ENCODE data around the gene POLN.
"Not testable (repeated sequence)": the region's sequence is repeated elsewhere in the genome, so short reads cannot be mapped to it uniquely, and the experiment has no call there.

Gene POLN

DNA sequence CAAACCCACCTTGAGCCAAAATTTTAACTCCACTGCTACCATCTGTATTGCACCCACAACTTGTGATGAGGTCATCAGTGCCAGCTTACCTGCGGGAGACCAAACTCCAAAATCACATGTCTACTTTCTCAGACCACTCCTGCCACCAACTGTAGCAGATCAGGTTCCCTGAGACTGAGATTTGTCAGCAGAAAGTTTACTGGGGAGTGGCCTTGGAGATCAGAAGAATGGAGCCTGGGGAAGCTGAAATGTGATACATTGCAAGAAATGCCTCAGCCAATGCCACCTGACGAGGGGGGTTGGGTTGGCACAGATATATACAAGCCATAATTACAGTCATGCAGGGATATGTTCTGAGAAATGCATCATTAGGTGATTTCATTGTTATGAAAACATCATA, 19.1 kb downstream of the POLN start:
- no peak for DNase-seq

- DNase-seq, result not testable (repeated sequence)
Measured at GRCh38 chr4:2221378-2221777, 20.5 kb downstream of the POLN start.

DNA sequence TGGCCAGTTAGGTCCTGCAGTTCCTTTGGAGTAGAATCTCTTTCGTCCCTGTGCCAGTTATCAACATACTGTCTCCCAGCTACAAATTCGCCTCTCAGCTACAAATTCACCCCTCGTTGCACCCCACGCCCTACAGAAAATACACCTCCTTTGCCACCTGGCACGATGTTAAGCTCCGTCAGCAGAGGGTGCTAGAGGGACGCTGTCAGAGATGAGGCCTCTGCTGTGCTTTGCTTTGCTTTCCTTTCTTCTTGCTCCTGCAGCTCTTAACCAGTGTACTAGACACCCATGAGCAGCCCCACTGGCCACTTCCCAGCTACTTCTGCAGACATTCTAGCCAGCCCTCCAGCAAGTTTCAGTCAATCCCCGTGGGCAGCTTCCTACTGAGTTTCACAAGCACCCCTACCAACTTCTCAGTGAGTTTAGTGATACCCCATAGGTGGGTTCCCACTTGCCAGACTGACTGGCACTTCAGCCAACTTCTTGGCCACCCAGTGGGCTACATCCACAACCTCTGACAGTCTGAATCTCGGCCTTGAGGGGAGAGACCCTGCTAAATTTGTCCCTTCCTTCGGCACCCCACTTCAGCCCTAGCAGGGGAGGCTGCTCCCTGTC, 21.8 kb downstream of the POLN start:
- DNase-seq, result peak in 53 of 58 donors; percentile 7 to 79 (median 46)

- no peak for DNase-seq
Measured at GRCh38 chr4:2219233-2219760, 22.6 kb downstream of the POLN start.

DNA sequence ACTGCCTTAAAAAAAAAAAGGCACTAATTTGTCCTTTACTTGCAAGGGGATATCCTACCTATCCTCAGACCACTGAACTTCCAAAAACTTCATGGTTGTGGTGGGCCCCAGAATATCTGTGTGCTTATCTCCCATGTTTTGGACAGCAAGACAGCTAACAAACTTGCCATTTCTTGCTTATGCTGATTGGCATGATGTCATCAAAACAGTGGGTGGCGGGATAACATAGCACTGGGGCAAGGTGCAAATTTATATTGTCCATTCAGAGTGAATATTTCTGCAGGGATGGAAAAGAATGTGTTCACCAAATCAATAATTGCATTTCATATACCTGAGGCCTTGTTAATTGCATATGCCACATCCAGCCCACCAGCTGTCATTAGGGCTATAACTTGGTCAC, 23.5 kb downstream of the POLN start:
- DNase-seq, result no peak

DNA sequence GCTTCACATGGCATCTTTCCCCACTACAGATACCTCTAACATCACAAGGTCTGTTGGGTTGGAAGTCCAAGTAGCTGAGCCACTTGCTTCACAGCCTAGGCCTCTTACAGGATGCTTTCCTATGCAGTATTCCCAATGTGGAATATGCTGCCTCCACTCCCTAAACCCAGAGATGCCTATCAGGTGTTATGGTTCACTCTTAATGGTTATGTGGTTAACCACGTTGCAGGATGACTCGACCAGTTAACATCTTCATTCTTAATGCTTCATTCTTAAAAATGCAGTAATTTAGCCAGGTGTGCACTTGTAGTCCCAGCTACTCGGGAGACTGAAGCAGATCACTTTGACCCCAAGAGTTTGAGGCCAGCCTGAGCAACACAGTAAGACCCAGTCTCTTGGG, 24.2 kb downstream of the POLN start:
- DNase-seq, result no peak

- DNase-seq, result no peak
Measured at GRCh38 chr4:2212831-2213230, 29.1 kb downstream of the POLN start.

GRCh38 chr4:2202789-2203188, 39.1 kb downstream of the POLN start:
- DNase-seq, result not testable (repeated sequence)

- no peak for DNase-seq
Measured at GRCh38 chr4:2194496-2194895, 47.4 kb downstream of the POLN start.

- DNase-seq, result no peak
Measured at GRCh38 chr4:2193326-2193725, 48.6 kb downstream of the POLN start.

DNA sequence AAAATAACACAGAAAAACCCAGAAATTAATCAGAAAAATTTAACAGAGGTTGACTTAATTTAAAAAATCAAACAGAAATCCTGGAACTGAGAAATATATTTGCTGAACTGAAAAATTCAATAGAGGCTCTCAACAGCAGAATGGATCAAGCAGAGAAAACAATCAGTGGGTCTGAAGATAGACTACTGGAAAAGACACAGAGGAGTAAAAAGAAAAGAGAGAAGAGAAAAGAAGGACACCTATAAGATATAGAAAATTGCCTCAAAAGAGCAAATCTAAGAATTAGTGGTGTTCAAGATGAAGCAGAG, 55.1 kb downstream of the POLN start:
- no peak for DNase-seq

DNA sequence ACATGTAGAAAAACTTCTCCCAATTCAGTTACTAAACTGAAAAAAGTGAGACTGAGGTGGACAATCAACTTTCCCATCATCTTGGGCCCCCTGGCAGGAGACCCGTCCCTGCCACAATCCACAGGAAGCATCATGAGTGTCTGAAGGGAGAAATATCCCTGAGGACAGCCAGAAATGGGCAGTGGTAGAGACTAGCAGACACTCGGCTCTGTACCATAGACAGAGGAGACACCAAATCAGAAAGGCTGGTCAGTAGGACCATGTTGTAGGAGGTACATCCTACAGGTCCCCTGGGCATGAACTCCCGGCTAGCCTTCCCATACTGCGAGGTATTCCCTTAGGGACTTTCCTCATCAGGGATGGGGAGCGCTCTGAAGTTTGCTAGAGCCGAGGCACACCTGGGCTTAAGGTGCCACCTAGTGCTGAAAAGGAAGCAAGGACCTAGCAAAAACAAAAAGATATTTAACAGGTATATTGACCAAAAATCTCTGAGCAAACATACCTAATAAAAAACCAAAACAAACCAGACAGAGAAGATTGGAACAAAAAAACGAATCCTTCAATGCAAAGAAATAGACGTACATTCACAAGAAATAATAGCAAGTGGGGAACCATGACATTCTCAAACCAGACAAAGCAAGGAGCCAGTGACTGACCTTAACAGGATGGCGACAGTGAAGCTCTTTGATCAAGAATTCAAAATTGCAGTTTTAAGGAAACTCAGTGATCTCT, 55.6 kb downstream of the POLN start:
- no peak for DNase-seq

- DNase-seq, result no peak
Measured at GRCh38 chr4:2183394-2183793, 58.5 kb downstream of the POLN start.

GRCh38 chr4:2182994-2183393, 58.9 kb downstream of the POLN start:
- DNase-seq, result no peak

DNA sequence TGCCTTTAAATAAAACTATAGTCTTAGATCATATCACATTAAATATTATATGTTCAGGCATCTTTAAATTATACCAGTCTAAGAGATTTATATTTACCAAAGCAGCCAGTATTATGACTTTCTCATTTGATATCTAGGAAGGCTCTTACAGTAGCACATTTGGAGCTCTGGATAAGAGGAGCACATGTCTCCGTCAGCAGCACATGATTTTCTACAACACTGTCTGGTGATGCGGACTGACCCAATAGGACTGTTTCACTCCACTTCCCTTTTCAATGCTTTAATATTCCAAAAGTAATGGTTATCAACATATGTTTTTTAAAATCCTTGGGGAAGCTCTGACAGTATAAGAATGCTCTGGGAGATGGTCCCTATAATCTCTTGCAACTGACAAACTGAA, 61.5 kb downstream of the POLN start:
- DNase-seq, result no peak

DNA sequence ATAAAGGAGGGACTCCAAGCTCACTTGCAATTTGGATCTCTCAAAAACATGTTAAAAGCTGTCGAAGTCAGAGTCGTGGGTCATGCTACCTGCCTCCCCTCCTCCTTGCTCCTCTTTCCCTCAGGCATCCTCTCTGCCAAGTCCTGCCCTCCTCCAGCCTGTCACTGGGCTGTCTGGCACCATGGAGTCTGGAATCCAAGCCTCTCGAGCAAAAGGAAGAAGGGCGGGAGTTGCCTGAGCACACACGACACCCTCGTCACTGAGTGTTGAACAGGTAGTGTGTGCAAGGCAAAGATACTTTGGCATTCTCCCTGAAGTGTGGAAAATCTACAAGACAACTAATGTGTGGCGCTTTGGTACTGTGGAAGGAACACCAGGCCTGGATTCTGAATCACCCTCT, 62.2 kb downstream of the POLN start:
- DNase-seq, result no peak

DNA sequence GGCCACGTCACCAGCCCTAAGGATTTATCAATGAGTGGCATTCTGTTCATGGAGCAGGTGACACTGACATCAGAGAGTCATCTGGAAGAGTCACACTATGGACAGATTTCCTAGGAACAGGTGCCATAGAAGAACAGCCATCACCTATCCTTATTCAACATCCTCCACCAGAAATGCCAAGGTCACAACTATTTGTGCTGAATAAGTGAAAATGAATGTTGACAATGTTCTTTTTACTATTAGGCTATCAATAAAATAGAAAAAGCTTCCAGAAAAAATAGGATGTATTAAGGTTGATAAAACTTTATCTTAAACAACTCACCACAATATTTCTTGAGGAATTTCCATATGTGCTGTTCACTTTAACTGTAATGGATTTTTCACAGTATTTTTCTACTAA, 62.9 kb downstream of the POLN start:
- no peak for DNase-seq

GRCh38 chr4:2177443-2178093, 64.4 kb downstream of the POLN start:
- DNase-seq, result no peak

GRCh38 chr4:2175990-2176698, 65.8 kb downstream of the POLN start:
- DNase-seq, result no peak

DNA sequence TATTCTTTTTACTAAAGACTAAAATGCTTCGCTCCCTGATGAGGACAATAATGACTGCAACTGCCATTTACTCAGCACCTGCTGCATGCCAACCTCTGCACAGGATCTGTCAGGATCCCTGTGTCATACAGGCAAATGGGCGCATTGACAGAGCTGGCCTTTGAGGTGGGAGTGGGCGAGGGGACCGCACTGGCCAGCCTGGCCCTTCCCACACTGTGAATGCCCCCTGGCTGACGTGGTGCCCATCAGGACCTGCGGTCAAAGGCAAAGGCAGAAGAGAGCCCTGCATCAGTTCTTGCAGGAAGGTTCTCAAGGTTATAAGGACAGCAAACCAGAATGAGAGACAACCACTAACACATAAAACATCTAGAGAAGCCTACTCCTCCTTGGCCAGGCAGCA, 67.9 kb downstream of the POLN start:
- no peak for DNase-seq

- no peak for DNase-seq
Measured at GRCh38 chr4:2172627-2173231, 69.2 kb downstream of the POLN start.

DNA sequence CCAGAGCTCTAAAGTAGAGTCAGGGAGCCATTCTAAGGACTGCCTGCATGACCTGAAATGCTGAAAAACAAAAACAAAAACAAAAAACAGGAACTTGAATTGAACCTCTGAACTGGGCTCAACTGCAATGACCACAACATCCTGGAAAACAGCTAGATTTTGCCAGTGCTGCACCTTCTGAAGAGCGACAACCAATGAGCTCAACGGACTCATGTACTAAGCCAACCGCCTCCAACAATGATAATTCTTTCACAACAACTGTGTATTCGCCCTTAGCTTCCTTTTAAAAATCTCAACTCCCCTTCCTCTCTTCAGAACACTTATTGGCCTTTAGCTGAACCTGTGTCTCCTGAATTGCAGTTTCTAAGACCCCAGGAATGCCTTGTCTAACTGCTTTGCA, 69.8 kb downstream of the POLN start:
- DNase-seq, result no peak
